Stimulated activated CD4-positive, alpha-beta T cell treated with anti-CD3 and anti-CD28 coated beads, Interleukin-12 subunit alpha, Interleukin-12 subunit beta, amount 100 ng/mL, for 24 hours (primary cell): ENCODE results near the gene ESR1.

Experiments used
- DNase-seq, 2 experiments: peaks; one replicate each; pipeline ENCODE4 v3.0.0-alpha.2; 2020; ENCODE audit warnings: low read depth in 2 of 2

The ESR1 gene

DNA sequence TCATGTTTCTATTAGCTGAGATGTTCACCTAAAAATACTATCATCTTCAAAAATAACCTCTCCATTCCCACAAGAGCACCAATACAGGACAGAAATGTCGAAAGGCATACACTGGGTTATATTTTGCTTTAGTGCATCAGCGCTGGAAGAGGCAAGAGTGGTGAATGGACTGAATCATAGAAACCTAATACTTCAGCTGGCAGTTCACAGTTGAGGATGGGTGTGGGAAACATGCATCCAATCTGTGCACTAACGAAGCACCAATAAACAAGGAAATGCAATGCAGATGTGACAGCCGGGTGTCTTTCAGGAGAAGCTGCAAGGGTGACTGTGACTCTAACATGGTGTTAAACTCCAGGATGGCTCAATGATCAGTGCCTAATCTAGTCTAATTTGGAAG, 365.8 kb downstream of the ESR1 start:
- no peak for DNase-seq

DNA sequence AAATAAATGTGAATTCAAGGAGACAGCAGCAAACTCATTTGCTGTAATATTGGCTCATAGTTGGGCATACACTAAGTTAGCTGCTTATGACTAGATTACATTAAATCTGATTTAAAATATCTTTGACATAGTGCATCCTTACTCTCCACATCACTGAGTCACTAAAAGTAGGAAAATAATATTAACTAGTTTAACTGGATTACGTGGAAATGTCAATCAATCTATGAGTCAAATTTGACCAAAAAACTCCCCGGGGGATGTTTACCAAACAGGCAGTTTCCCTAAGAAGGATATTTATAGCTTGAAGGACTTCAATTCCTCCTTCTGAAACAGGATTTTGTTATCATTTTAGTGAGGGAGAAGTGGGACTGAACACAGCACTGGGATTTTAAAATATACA, 366.5 kb downstream of the ESR1 start:
- DNase-seq, result no peak

DNA sequence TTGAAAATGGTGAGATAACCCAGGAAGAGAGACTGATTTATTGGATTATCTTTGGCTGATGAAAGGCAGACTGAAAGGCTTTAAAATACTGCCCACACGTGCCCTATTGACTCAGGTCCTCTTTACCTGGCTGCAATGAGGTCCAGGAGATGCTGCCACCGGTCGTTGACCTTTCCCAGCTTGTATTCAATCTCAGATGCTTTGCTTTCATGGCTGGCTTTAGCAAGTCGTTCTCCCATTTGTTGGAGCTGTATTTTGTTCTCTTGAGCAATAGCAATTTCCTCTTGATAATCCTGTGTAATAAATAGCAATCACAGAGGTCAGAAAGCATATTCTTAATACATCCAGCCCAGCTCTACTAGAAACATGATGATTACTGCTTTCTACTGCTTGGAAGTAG, 368.8 kb downstream of the ESR1 start:
- no peak for DNase-seq
